Neural progenitor cell (in vitro differentiated cells): ENCODE data around the gene TPD52L1.

ENCODE experiments used
- CTCF ChIP-seq: fragments of 200-600 bp; sonication (generic); IDR thresholded peaks from 2 replicates; pipeline ENCODE4 v1.5.1; 2017; ENCODE audit warnings: antibody characterized with exemption, mild to moderate bottlenecking
- EZH2 ChIP-seq: fragments of 200-600 bp; sonication (generic); IDR thresholded peaks from 2 replicates; pipeline ENCODE4 v1.6.1; 2017; ENCODE audit warnings: antibody characterized with exemption, mild to moderate bottlenecking, moderate library complexity

- TF ChIP-seq CTCF, result no peak
- TF ChIP-seq EZH2, result no peak
Measured at GRCh38 chr6:125156496-125156895, 2.9 kb downstream of the TPD52L1 start.
